Liver (tissue), 9 donors: ENCODE data around the gene CDC20. TPM values are rescaled to one million over a fixed set of nuclear protein-coding genes. Genes with fewer than 3 reads are reported as not detected.

ENCODE experiments used
- DNase-seq: peaks from one replicate; pipeline ENCODE4 v3.0.0-alpha.2; 2017; ENCODE audit warnings: low spot score
- H3K27ac ChIP-seq, 2 donors: one replicate each; pipeline ENCODE4 v1.7.0; 2013; ENCODE audit warnings: inconsistent platforms in 2 of 2, low read length in 2 of 2, control low read depth in 1 of 2, low read depth in 1 of 2, mild to moderate bottlenecking in 1 of 2
- H3K27me3 ChIP-seq, 4 donors: one replicate each; pipeline versions ENCODE4 v1.6.1 to v1.7.0; 2013; ENCODE audit warnings: low read length in 3 of 4, inconsistent platforms in 1 of 4, mild to moderate bottlenecking in 1 of 4, moderate library complexity in 1 of 4; ENCODE audit not compliant: control insufficient read depth in 4 of 4, insufficient read depth in 4 of 4
- H3K36me3 ChIP-seq, 4 donors: one replicate each; pipeline versions ENCODE4 v1.6.1 to v1.7.0; 2013; ENCODE audit warnings: low read length in 3 of 4, mild to moderate bottlenecking in 3 of 4, low read depth in 1 of 4, moderate library complexity in 1 of 4; ENCODE audit not compliant: control insufficient read depth in 4 of 4, insufficient read depth in 3 of 4
- H3K4me1 ChIP-seq, 4 donors: one replicate each; pipeline versions ENCODE4 v1.6.1 to v1.7.0; 2013; ENCODE audit warnings: low read length in 3 of 4, mild to moderate bottlenecking in 3 of 4, moderate library complexity in 1 of 4; ENCODE audit not compliant: control insufficient read depth in 4 of 4, insufficient read depth in 4 of 4
- H3K4me3 ChIP-seq, 3 donors: one replicate each; pipeline versions ENCODE4 v1.6.1 to v1.7.0; 2013; ENCODE audit warnings: low read length in 3 of 3, control low read depth in 1 of 3, low read depth in 1 of 3, mild to moderate bottlenecking in 1 of 3
- H3K9ac ChIP-seq, 2 donors: one replicate each; pipeline ENCODE4 v1.7.0; 2013; ENCODE audit warnings: low read length in 2 of 2, mild to moderate bottlenecking in 2 of 2, moderate library complexity in 2 of 2, control low read depth in 1 of 2, low read depth in 1 of 2
- H3K9me3 ChIP-seq, 4 donors: one replicate each; pipeline versions ENCODE4 v1.6.1 to v1.7.0; 2013; ENCODE audit warnings: low read length in 3 of 4; ENCODE audit not compliant: control insufficient read depth in 4 of 4
- EGR1 ChIP-seq, 2 donors: IDR thresholded peaks; 2 replicates each; pipeline ENCODE4 v1.6.1; 2016 to 2018; ENCODE audit warnings: antibody characterized with exemption in 2 of 2, low read depth in 2 of 2
- FOXA1 ChIP-seq: IDR thresholded peaks from 2 replicates; pipeline ENCODE4 v1.6.1; 2016; ENCODE audit warnings: antibody characterized with exemption
- FOXA2 ChIP-seq: IDR thresholded peaks from 2 replicates; pipeline ENCODE4 v1.6.1; 2016; ENCODE audit warnings: antibody characterized with exemption
- GABPA ChIP-seq, 2 donors: IDR thresholded peaks in 1 of 2; conservative IDR thresholded peaks in 1 of 2; 2 replicates each; pipeline ENCODE4 v1.6.1; 2016; ENCODE audit warnings: antibody characterized with exemption in 2 of 2, mild to moderate bottlenecking in 1 of 2, moderate library complexity in 1 of 2
- HNF4A ChIP-seq, 2 donors: conservative IDR thresholded peaks; 2 replicates each; pipeline ENCODE4 v1.6.1; 2016; ENCODE audit warnings: antibody characterized with exemption in 2 of 2, mild to moderate bottlenecking in 2 of 2
- HNF4G ChIP-seq: IDR thresholded peaks from 2 replicates; pipeline ENCODE4 v1.6.1; 2016; ENCODE audit warnings: antibody characterized with exemption
- JUND ChIP-seq, 2 donors: IDR thresholded peaks; 2 replicates each; pipeline ENCODE4 v1.6.1; 2016; ENCODE audit warnings: antibody characterized with exemption in 2 of 2
- NR2F2 ChIP-seq: IDR thresholded peaks from 2 replicates; pipeline ENCODE4 v1.6.1; 2016; ENCODE audit warnings: antibody characterized with exemption
- RAD21 ChIP-seq, 2 donors: IDR thresholded peaks; 2 replicates each; pipeline ENCODE4 v1.6.1; 2016; ENCODE audit warnings: antibody characterized with exemption in 2 of 2, mild to moderate bottlenecking in 2 of 2
- RXRA ChIP-seq, 2 donors: IDR thresholded peaks; 2 replicates each; pipeline ENCODE4 v1.6.1; 2017 to 2018; ENCODE audit warnings: antibody characterized with exemption in 2 of 2, mild to moderate bottlenecking in 1 of 2
- SP1 ChIP-seq: IDR thresholded peaks from 2 replicates; pipeline ENCODE4 v1.6.1; 2018; ENCODE audit warnings: antibody characterized with exemption, mild to moderate bottlenecking
- TAF1 ChIP-seq: conservative IDR thresholded peaks from 2 replicates; pipeline ENCODE4 v1.6.1; 2016; ENCODE audit warnings: antibody characterized with exemption, mild to moderate bottlenecking
- YY1 ChIP-seq: IDR thresholded peaks from 2 replicates; pipeline ENCODE4 v1.6.1; 2016; ENCODE audit warnings: antibody characterized with exemption, mild to moderate bottlenecking
- WGBS: extraction: QIAGEN DNeasy Blood & Tissue Kit; methylation state at CpG from one replicate; pipeline ENCODE4 v1.1.7; 2013; 5-methylcytosine and 5-hydroxymethylcytosine counted together
- polyA plus RNA-seq, 2 donors: library from polyadenylated mRNA; stranded (reverse) in 1 of 2; unstranded in 1 of 2; fragments of 200-250 nt in 1 of 2; fragments of >200 nt in 1 of 2; fragmentation: Nextera tagmentation in 1 of 2; extraction: Ambion mirVana in 1 of 2; gene quantifications; one replicate each; pipeline versions ENCODE4 v1.2.1 to v1.2.3, GENCODE V29; 2013 to 2015
- total RNA-seq, 2 donors: library from RNA; depleted of rRNA; stranded (reverse); fragments of >200 nt; gene quantifications; one replicate each; pipeline ENCODE4 v1.2.3, GENCODE V29; 2014
- TF ChIP-seq, protein P1 (sequence below): fragments of 150-350 bp; IDR thresholded peaks from 2 replicates; pipeline ENCODE4 v1.5.1; 2017; ENCODE audit warnings: improper control_type of control experiment, low read depth, low read length; ENCODE audit not compliant: missing input control
- TF ChIP-seq, protein P2 (sequence below): IDR thresholded peaks from 2 replicates; pipeline ENCODE4 v1.6.1; 2016; ENCODE audit warnings: antibody characterized with exemption
- TF ChIP-seq, protein P3 (sequence below): IDR thresholded peaks from 2 replicates; pipeline ENCODE4 v1.6.1; 2016; ENCODE audit warnings: antibody characterized with exemption
- TF ChIP-seq, protein P4 (sequence below): IDR thresholded peaks from 2 replicates; pipeline ENCODE4 v1.6.1; 2016; ENCODE audit warnings: antibody characterized with exemption
- TF ChIP-seq, protein P5 (sequence below): IDR thresholded peaks from 2 replicates; pipeline ENCODE4 v1.6.1; 2016; ENCODE audit warnings: antibody characterized with exemption, mild to moderate bottlenecking
- donor health status: healthy.
- donor health status: healthy.
- donor health status: healthy.
- donor health status: healthy.
- donor health status: healthy.

CDC20 gene
- total and polyA plus RNA-seq, 4 donors = 0.25 to 73.4 (median 3.5) TPM

DNA sequence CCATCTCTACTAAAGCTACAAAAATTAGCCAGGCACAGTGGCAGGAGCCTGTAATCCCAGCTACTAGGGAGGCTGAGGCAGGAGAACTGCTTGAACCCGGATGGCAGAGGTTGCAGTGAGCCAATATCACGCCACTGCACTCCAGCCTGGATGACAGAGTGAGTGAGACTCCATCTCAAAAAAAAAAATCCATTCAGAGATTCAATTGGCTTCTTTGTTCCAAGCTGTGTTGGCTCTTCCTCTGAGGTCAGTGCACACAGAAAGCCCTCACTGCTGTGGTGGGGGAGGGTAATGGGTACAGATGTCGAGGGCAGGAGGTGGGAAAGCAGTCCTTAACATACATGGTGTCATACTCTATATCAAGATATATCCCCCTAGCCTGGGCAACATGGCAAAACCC lies 43.3 kb upstream of the CDC20 start:
- peaks cover 0 to 4% (median 0%) of the 10 kb centered on the region in 4 donors for H3K36me3 ChIP-seq

More for the DNA sequence above, 43.3 kb upstream of the CDC20 start:
- no peak overlapping the region for H3K4me3 ChIP-seq
- peaks cover 13 to 37% (median 26%) of the 10 kb centered on the region in 4 donors for H3K4me1 ChIP-seq
- no peaks in the 10 kb centered on the region for H3K27me3 ChIP-seq
- no peak for DNase-seq
- TF ChIP-seq RXRA (IDR thresholded peaks at IDR 0.05) (no peak), TAF1 (no peak), JUND (IDR thresholded peaks at IDR 0.05) (no peak), HNF4A (conservative IDR thresholded peaks at IDR 0.05) (no peak), FOXA1 (no peak), SP1 (no peak), HNF4G (no peak), RAD21 (IDR thresholded peaks at IDR 0.05) (no peak), EGR1 (IDR thresholded peaks at IDR 0.05; ENCODE audit: low read depth in 2 of 2) (no peak), YY1 (no peak), GABPA (IDR thresholded peaks at IDR 0.05 in 1 of 2, conservative IDR thresholded peaks at IDR 0.05 in 1 of 2) (no peak), NR2F2 (no peak), FOXA2 (no peak)
- TF ChIP-seq, protein P1, sequence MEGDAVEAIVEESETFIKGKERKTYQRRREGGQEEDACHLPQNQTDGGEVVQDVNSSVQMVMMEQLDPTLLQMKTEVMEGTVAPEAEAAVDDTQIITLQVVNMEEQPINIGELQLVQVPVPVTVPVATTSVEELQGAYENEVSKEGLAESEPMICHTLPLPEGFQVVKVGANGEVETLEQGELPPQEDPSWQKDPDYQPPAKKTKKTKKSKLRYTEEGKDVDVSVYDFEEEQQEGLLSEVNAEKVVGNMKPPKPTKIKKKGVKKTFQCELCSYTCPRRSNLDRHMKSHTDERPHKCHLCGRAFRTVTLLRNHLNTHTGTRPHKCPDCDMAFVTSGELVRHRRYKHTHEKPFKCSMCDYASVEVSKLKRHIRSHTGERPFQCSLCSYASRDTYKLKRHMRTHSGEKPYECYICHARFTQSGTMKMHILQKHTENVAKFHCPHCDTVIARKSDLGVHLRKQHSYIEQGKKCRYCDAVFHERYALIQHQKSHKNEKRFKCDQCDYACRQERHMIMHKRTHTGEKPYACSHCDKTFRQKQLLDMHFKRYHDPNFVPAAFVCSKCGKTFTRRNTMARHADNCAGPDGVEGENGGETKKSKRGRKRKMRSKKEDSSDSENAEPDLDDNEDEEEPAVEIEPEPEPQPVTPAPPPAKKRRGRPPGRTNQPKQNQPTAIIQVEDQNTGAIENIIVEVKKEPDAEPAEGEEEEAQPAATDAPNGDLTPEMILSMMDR = no peak
- TF ChIP-seq, protein P2, sequence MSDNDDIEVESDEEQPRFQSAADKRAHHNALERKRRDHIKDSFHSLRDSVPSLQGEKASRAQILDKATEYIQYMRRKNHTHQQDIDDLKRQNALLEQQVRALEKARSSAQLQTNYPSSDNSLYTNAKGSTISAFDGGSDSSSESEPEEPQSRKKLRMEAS = no peak
- TF ChIP-seq, protein P3, sequence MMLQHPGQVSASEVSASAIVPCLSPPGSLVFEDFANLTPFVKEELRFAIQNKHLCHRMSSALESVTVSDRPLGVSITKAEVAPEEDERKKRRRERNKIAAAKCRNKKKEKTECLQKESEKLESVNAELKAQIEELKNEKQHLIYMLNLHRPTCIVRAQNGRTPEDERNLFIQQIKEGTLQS = no peak
- TF ChIP-seq, protein P4, sequence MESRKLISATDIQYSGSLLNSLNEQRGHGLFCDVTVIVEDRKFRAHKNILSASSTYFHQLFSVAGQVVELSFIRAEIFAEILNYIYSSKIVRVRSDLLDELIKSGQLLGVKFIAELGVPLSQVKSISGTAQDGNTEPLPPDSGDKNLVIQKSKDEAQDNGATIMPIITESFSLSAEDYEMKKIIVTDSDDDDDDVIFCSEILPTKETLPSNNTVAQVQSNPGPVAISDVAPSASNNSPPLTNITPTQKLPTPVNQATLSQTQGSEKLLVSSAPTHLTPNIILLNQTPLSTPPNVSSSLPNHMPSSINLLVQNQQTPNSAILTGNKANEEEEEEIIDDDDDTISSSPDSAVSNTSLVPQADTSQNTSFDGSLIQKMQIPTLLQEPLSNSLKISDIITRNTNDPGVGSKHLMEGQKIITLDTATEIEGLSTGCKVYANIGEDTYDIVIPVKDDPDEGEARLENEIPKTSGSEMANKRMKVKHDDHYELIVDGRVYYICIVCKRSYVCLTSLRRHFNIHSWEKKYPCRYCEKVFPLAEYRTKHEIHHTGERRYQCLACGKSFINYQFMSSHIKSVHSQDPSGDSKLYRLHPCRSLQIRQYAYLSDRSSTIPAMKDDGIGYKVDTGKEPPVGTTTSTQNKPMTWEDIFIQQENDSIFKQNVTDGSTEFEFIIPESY = no peak
- TF ChIP-seq, protein P5, sequence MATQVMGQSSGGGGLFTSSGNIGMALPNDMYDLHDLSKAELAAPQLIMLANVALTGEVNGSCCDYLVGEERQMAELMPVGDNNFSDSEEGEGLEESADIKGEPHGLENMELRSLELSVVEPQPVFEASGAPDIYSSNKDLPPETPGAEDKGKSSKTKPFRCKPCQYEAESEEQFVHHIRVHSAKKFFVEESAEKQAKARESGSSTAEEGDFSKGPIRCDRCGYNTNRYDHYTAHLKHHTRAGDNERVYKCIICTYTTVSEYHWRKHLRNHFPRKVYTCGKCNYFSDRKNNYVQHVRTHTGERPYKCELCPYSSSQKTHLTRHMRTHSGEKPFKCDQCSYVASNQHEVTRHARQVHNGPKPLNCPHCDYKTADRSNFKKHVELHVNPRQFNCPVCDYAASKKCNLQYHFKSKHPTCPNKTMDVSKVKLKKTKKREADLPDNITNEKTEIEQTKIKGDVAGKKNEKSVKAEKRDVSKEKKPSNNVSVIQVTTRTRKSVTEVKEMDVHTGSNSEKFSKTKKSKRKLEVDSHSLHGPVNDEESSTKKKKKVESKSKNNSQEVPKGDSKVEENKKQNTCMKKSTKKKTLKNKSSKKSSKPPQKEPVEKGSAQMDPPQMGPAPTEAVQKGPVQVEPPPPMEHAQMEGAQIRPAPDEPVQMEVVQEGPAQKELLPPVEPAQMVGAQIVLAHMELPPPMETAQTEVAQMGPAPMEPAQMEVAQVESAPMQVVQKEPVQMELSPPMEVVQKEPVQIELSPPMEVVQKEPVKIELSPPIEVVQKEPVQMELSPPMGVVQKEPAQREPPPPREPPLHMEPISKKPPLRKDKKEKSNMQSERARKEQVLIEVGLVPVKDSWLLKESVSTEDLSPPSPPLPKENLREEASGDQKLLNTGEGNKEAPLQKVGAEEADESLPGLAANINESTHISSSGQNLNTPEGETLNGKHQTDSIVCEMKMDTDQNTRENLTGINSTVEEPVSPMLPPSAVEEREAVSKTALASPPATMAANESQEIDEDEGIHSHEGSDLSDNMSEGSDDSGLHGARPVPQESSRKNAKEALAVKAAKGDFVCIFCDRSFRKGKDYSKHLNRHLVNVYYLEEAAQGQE = no peak
- H3K9me3 ChIP-seq = no peaks in the 10 kb centered on the region
- H3K9ac ChIP-seq = no peak overlapping the region
- H3K27ac ChIP-seq = no peak overlapping the region
- WGBS = 72% methylated on average over 3 of the region's 3 CpGs
